Embryonic facial prominence (tissue), 1 donor: Measurements from ENCODE around the gene VPS37B.

Source experiments
- DNase-seq: peaks from one replicate; pipeline ENCODE4 v3.0.0-alpha.2; 2016; ENCODE audit errors: extremely low spot score

The VPS37B gene

DNA sequence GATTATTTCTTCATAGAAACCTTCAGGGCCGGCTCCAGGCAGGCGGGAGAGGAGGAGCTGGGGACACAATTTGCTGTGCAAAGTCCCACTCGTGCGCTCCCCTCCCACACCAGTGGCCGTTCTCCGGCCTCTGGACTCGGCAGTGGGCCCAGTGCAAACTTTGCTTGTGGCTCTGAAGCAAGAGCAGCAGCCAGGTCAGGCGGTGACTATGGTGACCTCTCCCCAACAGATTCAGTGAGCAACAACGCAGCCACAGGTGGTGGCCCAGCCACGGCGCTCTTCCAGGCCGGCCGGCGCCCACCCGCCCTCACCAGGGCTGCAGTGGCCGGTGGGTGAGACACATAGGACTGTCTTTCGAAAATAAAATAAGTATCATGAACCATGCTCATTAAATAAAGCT is 29.5 kb downstream of the VPS37B start:
- no peak for DNase-seq

DNA sequence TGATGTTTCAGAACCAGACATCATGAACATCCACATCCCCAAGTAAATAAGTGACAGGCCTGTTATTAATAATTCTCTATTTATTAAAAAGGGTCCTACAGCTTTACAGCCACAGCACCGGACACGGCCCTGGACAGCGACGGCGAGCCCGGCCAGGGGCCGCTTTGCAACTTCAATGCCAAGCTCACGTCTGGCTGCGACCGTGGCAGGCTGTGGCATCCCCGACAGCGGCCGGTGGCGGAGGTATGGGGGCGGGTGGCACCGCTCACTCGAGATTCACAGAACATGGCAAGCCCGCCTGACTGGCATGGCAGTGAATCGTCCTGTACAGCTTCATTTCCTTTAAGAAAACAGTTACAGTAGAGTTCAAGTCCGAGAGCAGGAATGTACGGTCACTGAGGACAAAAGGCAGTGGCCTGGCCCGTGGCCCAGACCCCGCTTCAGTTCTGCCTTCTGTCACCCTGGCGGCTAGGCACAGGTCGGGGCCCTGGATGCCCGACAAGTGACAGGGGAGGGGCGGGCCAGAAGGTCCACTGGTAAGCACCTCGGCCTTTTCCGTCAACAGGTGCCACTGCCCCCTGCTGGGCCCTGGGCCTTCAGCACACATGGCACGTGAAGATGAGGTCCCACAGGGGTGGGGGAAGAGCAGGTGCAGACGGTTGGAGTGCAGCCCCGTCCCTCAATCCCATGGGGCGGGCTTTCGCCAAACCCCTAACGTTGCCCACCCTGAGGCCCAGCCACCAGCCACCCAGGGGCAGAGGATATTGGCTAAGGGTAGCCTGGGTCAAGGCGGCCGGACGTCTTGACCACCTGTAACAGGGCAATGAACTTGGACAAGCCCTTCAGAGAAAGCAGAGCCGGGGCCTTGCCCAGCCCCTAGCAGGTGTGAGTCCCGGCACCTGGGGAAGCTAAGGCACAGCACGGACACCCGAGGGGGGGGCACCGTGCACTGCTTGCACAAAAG is 30.4 kb downstream of the VPS37B start:
- no peak for DNase-seq

DNA sequence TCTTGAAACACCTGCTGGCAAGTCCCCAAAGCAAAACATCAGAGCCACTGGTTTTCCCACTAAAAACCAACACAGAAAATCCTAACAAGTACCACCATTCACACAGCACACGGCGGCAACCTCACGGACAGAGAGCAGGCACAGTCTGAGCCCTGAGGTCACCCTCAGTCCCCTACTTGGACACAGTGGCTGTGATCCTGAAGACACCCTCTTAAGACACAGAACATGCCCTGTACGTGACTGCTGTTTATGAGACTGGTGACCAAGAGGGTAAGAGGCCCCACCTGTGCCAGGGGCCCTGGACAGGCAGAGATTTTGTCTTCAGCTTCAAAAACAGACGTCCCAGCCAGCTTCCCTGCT is 31.1 kb downstream of the VPS37B start:
- no peak for DNase-seq

DNA sequence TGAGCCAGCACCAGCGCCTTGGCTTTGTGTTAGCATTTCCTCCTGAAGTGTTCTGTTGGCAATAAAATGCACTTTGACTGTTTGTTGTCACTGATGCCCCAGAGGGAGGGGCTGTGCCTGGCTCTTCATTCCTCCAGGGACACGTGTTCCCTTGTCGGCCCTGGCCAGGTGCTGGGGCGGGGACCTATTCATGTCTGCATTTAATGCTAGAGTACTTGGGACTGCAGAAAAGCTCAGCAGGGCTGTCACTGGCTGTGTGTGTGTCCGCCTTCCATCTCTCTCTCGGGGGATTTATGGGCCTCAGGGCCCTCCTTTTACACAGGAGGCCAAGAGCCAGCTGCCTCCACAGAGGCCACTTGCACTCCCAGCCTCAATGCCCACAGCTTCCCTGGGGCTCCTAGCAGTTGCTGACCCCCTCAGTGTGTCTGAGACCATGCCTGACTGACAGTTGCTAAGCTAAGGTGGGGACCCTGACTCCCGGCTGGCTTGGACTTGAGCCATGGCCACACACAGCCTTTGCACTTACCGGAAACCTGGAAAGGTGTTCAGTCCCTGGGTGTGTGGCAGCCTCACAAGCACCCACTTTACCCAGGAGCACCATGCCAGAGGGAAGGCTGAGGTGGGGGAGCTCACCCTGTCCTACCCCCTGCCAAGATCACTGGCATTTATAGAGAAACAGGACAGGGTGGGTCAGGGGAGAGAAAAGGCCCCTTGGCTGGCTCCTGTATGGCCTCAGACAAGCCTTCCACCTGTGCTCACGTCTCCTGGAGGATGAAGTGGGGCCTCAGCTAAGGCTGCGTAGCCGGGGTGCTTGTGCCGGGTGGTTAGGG is 32.8 kb downstream of the VPS37B start:
- DNase-seq: no peak

- no peak for DNase-seq
Observed at GRCh38 chr12:122862110-122862634, 33.8 kb downstream of the VPS37B start.

DNA sequence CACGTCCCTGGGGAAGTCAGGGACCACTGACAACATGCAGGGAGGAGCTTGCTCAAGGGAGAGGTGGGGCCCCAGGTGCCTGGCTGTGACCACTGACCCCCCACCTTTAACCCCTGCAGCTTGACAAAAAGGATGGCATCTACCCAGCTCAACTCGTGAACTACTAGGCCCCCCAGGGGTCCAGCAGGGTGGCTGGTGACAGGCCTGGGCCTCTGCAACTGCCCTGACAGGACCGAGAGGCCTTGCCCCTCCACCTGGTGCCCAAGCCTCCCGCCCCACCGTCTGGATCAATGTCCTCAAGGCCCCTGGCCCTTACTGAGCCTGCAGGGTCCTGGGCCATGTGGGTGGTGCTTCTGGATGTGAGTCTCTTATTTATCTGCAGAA is 34.3 kb downstream of the VPS37B start:
- DNase-seq: no peak

DNA sequence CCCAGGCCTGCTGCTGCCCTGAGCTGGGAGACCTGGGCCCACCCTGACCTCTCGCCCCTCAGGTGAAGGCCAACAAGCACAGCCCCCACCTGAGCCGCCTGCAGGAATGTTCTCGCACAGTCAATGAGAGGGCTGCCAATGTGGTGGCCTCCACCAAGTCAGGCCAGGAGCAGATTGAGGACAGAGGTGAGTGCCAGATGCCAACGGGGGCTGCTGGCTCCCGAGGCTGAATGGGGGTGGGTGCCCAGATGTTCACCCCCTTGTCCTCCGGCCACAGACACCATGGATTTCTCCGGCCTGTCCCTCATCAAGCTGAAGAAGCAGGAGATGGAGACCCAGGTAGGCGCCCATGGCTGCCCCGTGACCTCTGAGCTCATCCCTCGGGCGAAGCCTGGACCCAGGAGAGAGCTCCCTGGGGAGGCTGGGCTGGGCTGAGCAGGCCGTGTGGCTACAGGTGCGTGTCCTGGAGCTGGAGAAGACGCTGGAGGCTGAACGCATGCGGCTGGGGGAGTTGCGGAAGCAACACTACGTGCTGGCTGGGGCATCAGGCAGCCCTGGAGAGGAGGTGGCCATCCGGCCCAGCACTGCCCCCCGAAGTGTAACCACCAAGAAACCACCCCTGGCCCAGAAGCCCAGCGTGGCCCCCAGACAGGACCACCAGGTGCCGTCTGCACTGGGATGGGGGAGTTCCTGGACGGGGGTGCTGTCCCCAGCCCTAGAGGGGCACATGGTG is 34.9 kb downstream of the VPS37B start:
- no peak for DNase-seq

DNA sequence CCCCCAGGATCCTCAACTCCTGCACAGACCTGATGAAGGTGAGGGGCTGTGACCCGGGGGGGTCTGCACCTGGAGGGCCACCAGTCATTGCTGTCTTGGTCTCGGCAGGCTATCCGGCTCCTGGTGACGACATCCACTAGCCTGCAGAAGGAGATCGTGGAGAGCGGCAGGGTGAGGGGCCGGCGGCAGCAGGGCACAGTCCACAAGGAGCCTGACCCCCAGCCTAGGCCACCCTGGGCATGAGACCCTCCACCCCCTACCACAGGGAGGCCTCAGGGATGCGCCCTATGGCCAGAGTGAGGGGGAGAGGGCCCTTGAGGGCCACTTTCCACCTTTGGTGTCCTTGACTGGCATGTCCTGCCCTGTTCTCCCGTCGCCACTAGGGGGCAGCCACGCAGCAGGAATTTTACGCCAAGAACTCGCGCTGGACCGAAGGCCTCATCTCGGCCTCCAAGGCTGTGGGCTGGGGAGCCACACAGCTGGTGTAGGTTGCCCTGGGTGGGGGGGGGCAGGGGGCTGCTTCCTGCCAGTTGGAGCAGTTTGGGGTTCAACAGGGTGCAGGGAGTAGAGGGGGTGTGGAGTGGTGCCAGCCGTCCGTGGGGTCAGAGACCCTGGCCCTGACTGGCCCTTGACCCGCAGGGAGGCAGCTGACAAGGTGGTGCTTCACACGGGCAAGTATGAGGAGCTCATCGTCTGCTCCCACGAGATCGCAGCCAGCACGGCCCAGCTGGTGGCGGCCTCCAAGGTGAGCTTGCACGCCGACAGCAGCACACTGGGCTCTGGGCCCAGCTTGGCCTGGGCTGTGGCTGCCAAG is 35.7 kb downstream of the VPS37B start:
- DNase-seq: no peak

GRCh38 chr12:122859303-122860039 is 36.5 kb downstream of the VPS37B start:
- DNase-seq: no peak

DNA sequence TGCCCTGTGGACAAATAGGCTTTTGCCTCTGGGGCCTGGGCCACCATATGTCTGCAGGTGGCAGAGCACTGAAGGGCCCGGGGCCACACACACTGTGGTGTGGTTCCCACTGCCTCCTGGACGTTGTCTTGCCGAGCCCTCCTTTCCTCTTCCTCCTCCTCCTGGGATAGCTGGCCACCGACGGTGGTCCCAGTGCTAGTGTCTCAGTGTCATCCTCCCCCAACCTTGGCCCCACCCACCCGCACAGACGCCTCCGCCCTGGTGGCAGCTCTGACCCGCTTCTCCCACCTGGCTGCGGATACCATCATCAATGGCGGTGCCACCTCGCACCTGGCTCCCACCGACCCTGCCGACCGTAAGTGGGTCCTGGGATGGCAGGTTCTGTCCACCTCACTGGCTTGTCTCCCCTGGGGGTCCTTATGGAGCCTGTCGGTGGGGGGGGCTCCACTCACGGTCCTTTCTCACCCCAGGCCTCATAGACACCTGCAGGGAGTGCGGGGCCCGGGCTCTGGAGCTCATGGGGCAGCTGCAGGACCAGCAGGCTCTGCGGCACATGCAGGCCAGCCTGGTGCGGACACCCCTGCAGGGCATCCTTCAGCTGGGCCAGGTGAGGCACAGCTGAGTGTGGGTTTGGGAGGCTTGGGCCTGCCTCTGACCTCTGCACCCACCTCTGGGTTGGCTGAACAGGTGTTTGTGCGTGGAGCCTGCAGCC is 37.2 kb downstream of the VPS37B start:
- DNase-seq: no peak

GRCh38 chr12:122858171-122858570 is 37.8 kb downstream of the VPS37B start:
- DNase-seq: no peak

- no peak for DNase-seq
Observed at GRCh38 chr12:122856999-122857671, 38.8 kb downstream of the VPS37B start.

DNA sequence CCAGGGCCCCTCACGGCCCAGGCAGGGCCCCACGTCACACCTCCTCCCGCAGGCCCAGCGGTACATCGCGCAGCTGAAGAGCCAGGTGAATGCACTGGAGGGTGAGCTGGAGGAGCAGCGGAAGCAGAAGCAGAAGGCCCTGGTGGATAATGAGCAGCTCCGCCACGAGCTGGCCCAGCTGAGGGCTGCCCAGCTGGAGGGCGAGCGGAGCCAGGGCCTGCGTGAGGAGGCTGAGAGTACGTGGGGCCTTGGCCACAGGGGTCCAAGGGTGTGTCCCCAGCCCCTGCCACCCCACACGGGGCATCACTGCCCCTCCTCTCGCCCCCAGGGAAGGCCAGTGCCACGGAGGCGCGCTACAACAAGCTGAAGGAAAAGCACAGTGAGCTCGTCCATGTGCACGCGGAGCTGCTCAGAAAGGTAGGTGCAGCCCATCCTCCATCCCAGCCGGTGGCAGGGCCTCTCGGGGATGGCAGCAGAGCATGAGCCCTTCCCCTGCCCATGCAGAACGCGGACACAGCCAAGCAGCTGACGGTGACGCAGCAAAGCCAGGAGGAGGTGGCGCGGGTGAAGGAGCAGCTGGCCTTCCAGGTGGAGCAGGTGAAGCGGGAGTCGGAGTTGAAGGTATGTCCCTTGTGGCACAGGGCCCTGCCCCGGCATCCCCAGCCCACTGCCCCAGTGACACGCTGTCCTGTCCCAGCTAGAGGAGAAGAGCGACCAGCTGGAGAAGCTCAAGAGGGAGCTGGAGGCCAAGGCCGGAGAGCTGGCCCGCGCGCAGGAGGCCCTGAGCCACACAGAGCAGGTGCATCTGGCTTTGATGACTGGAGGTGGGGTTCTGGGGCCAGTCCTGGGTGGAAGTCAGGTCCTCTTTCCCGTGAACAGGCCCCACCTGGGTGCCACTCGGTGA is 39.7 kb downstream of the VPS37B start:
- DNase-seq: no peak

GRCh38 chr12:122855071-122855829 is 40.7 kb downstream of the VPS37B start:
- no peak for DNase-seq

DNA sequence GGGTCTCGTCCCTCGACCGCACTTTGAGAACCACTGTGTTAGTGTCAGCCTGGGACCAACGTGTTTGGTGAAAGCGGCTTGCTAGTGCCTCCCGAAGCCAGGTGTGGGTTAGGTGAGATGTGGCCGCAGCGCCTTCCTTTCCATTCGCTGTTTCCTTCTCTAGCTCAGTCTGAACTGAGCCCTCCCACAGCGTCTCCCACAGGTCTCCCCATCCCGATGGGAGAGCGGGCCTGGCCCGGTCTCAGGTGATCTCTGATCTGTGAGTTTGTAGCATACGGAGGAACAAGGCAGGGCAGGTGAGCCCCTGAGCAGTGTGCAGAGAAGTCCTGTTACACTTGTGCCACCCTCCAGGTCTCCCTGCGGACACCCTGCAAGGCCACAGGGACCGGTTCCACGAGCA is 41.4 kb downstream of the VPS37B start:
- no peak for DNase-seq

GRCh38 chr12:122853582-122854245 is 42.2 kb downstream of the VPS37B start:
- no peak for DNase-seq
